ENCODE data around the gene DCP2.

GRCh38 chr5:112933651-112934365, 42.8 kb upstream of the DCP2 start:
- no peak for TF ChIP-seq CTCF (IDR thresholded peaks at IDR 0.05)
- TF ChIP-seq POLR2A (IDR thresholded peaks at IDR 0.05) = no peak
- TF ChIP-seq POLR2AphosphoS5 (IDR thresholded peaks at IDR 0.05) = no peak

Measured in suprapubic skin (tissue), 4 donors.